HG02870 (cell line): Measurements from ENCODE around the gene PPARD.
A peak's percentile ranks its signal among the peaks of the same experiment; 100 is the strongest.

ENCODE experiments used
- ATAC-seq: cut with Tn5 transposase; IDR thresholded peaks from one replicate; pipeline ENCODE4 v1.9.1; 2021; ENCODE audit warnings: mild to moderate bottlenecking, moderate library complexity; ENCODE audit not compliant: unreplicated experiment

The PPARD gene

DNA sequence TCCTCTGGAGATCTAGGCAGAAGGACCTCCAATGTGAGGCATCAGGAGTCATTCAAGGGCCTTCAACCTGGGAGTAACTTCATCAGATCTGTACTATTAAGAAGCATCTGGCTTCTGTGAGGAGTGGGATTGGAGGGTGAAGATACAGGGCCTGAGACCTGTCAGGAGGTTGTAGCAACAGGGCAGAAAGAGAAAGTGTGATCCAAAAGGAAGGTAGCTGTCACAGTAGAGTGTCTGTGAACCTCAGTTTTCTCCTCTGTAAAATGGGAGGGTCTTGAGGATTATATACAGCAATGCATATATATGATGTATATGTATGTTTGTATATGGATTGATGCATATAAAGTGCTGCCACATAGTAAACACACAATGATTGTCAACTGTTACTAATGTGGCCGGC, 123.3 kb downstream of the PPARD start:
- ATAC-seq: no peak

GRCh38 chr6:35468181-35468979, 126.0 kb downstream of the PPARD start, which contains the start of gene RPL10A:
TSS of gene RPL10A (plus strand) at chr6:35468401. CDS start at chr6:35468435, 34 bp downstream.
- ATAC-seq: peak; percentile 64

GRCh38 chr6:35468980-35469750, 126.8 kb downstream of the PPARD start:
- no peak for ATAC-seq

GRCh38 chr6:35469751-35470662, 127.6 kb downstream of the PPARD start:
- ATAC-seq: no peak

DNA sequence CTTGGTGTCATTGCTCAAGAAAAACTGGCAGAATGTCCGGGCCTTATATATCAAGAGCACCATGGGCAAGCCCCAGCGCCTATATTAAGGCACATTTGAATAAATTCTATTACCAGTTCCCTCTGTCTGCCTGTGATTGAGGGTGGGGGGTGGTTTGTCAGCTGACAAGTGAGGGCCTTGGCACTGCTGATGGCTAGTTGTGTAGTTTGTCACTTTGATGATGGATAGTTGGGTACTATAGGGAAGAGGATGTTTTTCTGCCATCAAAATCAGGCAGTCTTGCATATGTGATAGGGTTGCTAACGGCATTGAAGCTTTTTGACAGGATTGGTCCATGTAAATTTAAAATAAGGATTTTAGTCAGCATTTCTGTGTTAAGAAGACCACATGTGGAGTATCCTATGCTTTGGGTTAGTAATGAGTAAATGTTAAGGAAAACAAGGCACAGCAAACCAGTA, 128.3 kb downstream of the PPARD start:
- no peak for ATAC-seq

DNA sequence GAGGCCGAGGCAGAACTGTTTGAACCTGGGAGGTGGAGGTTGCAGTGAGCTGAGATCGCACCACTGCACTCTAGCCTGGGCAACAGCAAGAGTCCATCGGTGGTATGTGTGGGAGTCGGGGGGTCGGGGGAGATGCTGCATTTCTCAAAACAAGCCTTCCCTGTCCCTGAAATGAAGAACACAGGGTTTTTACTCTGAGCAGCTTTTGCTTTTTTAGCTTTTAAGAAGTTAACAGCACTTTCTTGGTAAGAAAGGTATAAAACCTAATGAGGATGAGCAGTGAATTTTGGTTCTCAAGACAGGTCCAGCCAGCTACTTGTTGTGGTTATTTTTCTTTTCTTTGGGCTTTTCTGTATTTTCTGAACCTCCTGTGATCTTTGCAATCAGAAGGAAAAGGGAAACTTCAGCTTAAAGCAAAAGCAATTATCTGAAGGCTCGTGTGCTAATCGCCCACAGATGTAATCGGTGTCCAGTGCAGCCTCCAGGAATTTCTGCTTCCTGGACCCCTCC, 129.5 kb downstream of the PPARD start:
- ATAC-seq: no peak

- ATAC-seq: no peak
These were observed 130.9 kb downstream of the PPARD start for GRCh38 chr6:35473075-35473849.

GRCh38 chr6:35473850-35474130, 131.4 kb downstream of the PPARD start:
- ATAC-seq: no peak

DNA sequence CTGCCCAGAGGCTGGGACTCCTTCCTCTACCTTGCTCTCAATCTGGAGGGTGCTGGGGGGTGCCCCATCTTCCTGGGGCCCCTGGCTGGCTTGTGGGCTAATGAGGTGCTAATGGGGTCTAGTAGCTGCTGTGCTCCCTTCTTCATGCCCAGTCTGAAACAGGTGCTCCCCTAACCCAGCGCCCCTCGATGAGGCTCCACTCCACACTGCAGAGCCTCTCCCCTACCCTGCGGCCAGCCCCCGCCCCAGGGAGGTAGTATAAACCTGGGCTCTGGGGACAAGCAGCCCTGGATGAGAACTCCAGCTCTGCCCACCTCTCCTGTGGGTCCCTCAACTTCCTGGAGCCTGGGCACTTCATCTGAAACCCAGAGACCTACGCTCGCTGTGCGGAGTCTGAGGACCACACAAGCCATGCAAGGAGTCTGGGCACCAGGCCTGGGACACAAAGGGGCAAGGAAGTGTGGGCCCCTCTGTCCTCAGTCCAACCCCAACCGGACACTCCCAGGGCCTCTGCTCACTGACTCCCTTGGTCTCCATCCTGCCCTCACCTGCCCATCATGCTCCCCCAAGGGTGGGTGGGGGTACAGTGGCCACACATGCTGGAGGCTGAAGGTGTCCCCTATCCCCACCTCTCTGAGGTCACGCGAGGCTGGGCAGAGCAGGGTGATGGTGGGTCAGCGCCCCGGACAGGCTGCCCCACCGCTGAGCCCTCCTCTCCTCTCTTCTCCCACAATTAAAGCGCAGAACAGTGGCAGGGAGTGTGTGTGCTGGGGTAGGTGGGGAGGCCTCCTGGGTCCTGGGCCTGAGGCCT, 132.0 kb downstream of the PPARD start:
- ATAC-seq: no peak

DNA sequence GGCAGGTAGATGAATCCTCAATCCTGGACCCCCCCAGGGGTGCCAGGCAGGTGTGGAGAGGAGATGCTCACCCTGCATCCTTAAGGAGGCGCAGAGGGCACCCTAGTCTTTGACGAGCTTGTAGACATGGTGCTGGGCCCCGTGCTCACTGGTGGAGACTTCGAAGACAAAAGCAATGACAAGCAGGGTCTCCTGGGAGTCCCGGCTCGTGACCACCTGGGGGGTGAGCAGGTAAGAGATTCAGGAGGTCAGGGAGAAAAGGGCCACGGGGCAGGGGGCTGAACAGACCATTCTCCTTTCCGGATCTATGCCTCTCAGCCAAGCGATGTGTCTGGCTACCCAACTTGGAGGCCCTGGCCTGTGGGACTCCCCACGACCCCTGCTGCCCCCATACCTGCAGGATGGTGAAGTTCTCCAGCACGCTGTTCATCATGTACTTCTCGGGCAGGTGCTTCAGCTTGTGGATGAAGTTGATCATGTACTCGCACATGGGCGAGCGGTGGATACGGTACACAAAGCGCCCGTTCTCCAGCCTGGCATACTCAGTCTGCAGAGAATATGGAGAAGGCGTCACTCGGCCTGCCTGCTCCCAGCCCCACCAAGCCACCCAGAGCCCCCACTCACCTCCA, 132.7 kb downstream of the PPARD start:
- ATAC-seq: no peak

DNA sequence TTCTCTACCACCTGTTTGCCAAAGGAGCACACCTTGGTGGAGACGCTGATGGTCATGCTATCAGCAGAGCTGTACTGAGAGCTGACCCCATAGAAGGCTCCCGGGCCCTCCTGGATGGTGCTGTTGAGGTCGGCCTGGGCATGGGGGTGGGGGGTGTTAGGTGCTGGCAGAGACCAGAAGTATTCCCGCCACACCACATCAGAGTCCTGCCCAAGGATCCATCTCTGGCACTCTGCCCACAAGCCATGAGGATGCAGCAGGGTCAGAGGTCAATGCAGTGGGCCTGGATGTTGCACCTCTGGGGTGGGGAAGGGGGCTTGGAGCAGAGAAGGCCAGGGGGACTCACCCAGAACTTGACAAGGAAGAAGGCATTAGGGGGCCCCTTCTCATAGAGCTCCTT, 133.2 kb downstream of the PPARD start:
- ATAC-seq: no peak

DNA sequence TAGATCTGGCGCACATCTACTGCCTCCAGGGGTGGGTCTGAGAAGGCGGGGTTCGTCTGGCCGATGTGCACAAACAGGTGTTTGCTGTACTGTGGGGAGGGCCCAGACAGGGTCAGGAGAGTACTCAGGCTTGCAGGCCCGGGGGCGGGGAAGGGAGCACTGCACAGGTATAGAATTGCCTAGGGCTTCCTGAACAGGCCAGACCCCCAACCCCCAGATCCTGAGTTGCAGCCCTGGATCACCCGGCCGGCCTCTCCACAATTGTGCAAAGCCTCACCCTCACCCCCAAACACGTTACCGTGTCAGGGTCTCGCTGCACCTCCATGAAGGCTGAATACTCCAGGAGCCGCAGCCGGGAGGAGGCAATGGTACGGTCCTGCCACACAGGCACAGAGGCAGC, 133.6 kb downstream of the PPARD start:
- ATAC-seq: no peak

- no peak for ATAC-seq
These were observed 134.7 kb downstream of the PPARD start for GRCh38 chr6:35477028-35477427.
